BLaER1 treated with 17β-estradiol and CSF1 and Interleukin-3, amounts not matched to agents 10 nM and 100 nM (cell line): ENCODE results near the gene CD248.

Experiments used
- H3K27ac ChIP-seq, 11 experiments: shearing (Covaris generic); formaldehyde crosslinking; 2 replicates each; pipeline ENCODE4 v1.8.1; 2022
- H3K27me3 ChIP-seq, 11 experiments: shearing (Covaris generic); formaldehyde crosslinking; 2 replicates each; pipeline ENCODE4 v1.8.1; 2022
- H3K36me3 ChIP-seq, 11 experiments: shearing (Covaris generic); formaldehyde crosslinking; 2 replicates each; pipeline ENCODE4 v1.8.1; 2022
- H3K4me1 ChIP-seq, 10 experiments: shearing (Covaris generic); formaldehyde crosslinking; 2 replicates each; pipeline ENCODE4 v1.8.1; 2022
- H3K4me2 ChIP-seq, 11 experiments: shearing (Covaris generic); formaldehyde crosslinking; 2 replicates each; pipeline ENCODE4 v1.8.1; 2022
- H3K4me3 ChIP-seq, 10 experiments: shearing (Covaris generic); formaldehyde crosslinking; 2 replicates each; pipeline ENCODE4 v1.8.1; 2022
- H3K9ac ChIP-seq, 11 experiments: shearing (Covaris generic); formaldehyde crosslinking; 2 replicates each; pipeline ENCODE4 v1.8.1; 2022
- H3K9me3 ChIP-seq, 11 experiments: shearing (Covaris generic); formaldehyde crosslinking; replicated peaks in 1 of 11; 2 replicates each; pipeline ENCODE4 v1.8.1; 2022
- H4K20me1 ChIP-seq, 11 experiments: shearing (Covaris generic); formaldehyde crosslinking; 2 replicates each; pipeline ENCODE4 v1.8.1; 2022
- Cebpa-rat ChIP-seq, 11 experiments: shearing (Covaris generic); IDR thresholded peaks; 2 replicates each; pipeline ENCODE4 v1.8.1; 2022

Gene CD248

GRCh38 chr11:66316849-66317251, at the start of gene CD248:
Gene CD248 (minus strand): TSS chr11:66317044. CDS start chr11:66317027, 17 bp downstream.
- Histone ChIP-seq H3K36me3 (no peaks in the 10 kb centered on the region), H3K4me3 (peak within 1 kb of the TSS; percentile 52 to 80 (median 69)), H3K9me3 (peaks cover 0 to 19% (median 13%) of the 10 kb centered on the region in 11 experiments; a peak in 15 of 22 replicates), H3K27ac (peak within 1 kb of the TSS; percentile 73 to 98 (median 94); a peak in 21 of 22 replicates), H3K4me2 (peak within 1 kb of the TSS; percentile 98 to 100 (median 100)), H4K20me1 (peaks cover 0 to 32% (median 12%) of the 10 kb centered on the region in 11 experiments; a peak in 12 of 22 replicates), H3K4me1 (peaks cover 63 to 72% (median 69%) of the 10 kb centered on the region in 10 experiments), H3K27me3 (no peaks in the 10 kb centered on the region), H3K9ac (peak within 1 kb of the TSS; percentile 81 to 92 (median 87))
- no peak for TF ChIP-seq Cebpa-rat (IDR thresholded peaks at IDR 0.05)

- Histone ChIP-seq H3K9ac (no peak overlapping the region), H3K36me3 (peaks cover 0 to 80% (median 60%) of the 10 kb centered on the region in 11 experiments; a peak in 19 of 22 replicates), H3K4me2 (no peak overlapping the region), H3K9me3 (no peaks in the 10 kb centered on the region), H3K27me3 (no peaks in the 10 kb centered on the region), H3K27ac (no peak overlapping the region; a peak in 1 of 22 replicates), H3K4me1 (peaks cover 5 to 32% (median 25%) of the 10 kb centered on the region in 10 experiments; a peak in 18 of 20 replicates), H3K4me3 (no peak overlapping the region), H4K20me1 (peaks cover 0 to 83% (median 44%) of the 10 kb centered on the region in 11 experiments; a peak in 15 of 22 replicates)
- TF ChIP-seq Cebpa-rat (IDR thresholded peaks at IDR 0.05): no peak
These were observed 49.1 kb upstream of the CD248 start for GRCh38 chr11:66365711-66366619.

GRCh38 chr11:66365166-66365565, 48.3 kb upstream of the CD248 start:
- H3K4me3 ChIP-seq: no peak overlapping the region
- no peak overlapping the region for H3K27ac ChIP-seq
- H3K4me2 ChIP-seq: no peak overlapping the region
- no peak for TF ChIP-seq Cebpa-rat (IDR thresholded peaks at IDR 0.05)
- H3K4me1 ChIP-seq: peaks cover 1 to 24% (median 17%) of the 10 kb centered on the region in 10 experiments; a peak in 18 of 20 replicates
- no peaks in the 10 kb centered on the region for H3K27me3 ChIP-seq
- H3K9me3 ChIP-seq: no peaks in the 10 kb centered on the region
- H4K20me1 ChIP-seq: peaks cover 0 to 83% (median 42%) of the 10 kb centered on the region in 11 experiments; a peak in 15 of 22 replicates
- H3K9ac ChIP-seq: no peak overlapping the region
- H3K36me3 ChIP-seq: peaks cover 0 to 87% (median 60%) of the 10 kb centered on the region in 11 experiments; a peak in 19 of 22 replicates

GRCh38 chr11:66363805-66364535, 47.1 kb upstream of the CD248 start:
- no peak overlapping the region for H3K4me3 ChIP-seq
- H3K4me2 ChIP-seq: no peak overlapping the region
- no peaks in the 10 kb centered on the region for H3K9me3 ChIP-seq
- H3K27me3 ChIP-seq: no peaks in the 10 kb centered on the region
- peaks cover 0 to 88% (median 59%) of the 10 kb centered on the region in 11 experiments; a peak in 19 of 22 replicates for H3K36me3 ChIP-seq
- peak overlapping the region in 1 of 11 experiments; percentile 4; a peak in 1 of 22 replicates for H3K9ac ChIP-seq
- H3K4me1 ChIP-seq: peaks cover 0 to 13% (median 7%) of the 10 kb centered on the region in 10 experiments; a peak in 8 of 20 replicates
- no peak for TF ChIP-seq Cebpa-rat (IDR thresholded peaks at IDR 0.05)
- no peak overlapping the region for H3K27ac ChIP-seq
- peaks cover 0 to 72% (median 30%) of the 10 kb centered on the region in 11 experiments; a peak in 13 of 22 replicates for H4K20me1 ChIP-seq

GRCh38 chr11:66363187-66363601, 46.4 kb upstream of the CD248 start:
- H3K36me3 ChIP-seq: peaks cover 0 to 80% (median 51%) of the 10 kb centered on the region in 11 experiments; a peak in 19 of 22 replicates
- H3K9me3 ChIP-seq: no peaks in the 10 kb centered on the region
- no peak for TF ChIP-seq Cebpa-rat (IDR thresholded peaks at IDR 0.05)
- no peak overlapping the region for H3K27ac ChIP-seq
- H3K27me3 ChIP-seq: no peaks in the 10 kb centered on the region
- no peak overlapping the region for H3K4me3 ChIP-seq
- peaks cover 0 to 6% (median 1%) of the 10 kb centered on the region in 10 experiments; a peak in 3 of 20 replicates for H3K4me1 ChIP-seq
- H3K4me2 ChIP-seq: no peak overlapping the region
- peaks cover 0 to 64% (median 24%) of the 10 kb centered on the region in 11 experiments; a peak in 13 of 22 replicates for H4K20me1 ChIP-seq
- peak overlapping the region in 1 of 11 experiments; percentile 4; a peak in 1 of 22 replicates for H3K9ac ChIP-seq

GRCh38 chr11:66362481-66363147, 45.8 kb upstream of the CD248 start:
- Histone ChIP-seq H3K36me3 (peaks cover 0 to 75% (median 45%) of the 10 kb centered on the region in 11 experiments; a peak in 19 of 22 replicates), H3K4me2 (no peak overlapping the region), H3K9ac (peak overlapping the region in 1 of 11 experiments; percentile 22; a peak in 1 of 22 replicates), H3K27me3 (no peaks in the 10 kb centered on the region), H4K20me1 (peaks cover 0 to 58% (median 20%) of the 10 kb centered on the region in 11 experiments; a peak in 12 of 22 replicates), H3K4me1 (peaks cover 0 to 5% (median 0%) of the 10 kb centered on the region in 10 experiments; a peak in 2 of 20 replicates), H3K4me3 (no peak overlapping the region), H3K9me3 (no peaks in the 10 kb centered on the region), H3K27ac (no peak overlapping the region)
- no peak for TF ChIP-seq Cebpa-rat (IDR thresholded peaks at IDR 0.05)

- Histone ChIP-seq H3K9me3 (no peaks in the 10 kb centered on the region), H4K20me1 (peaks cover 0 to 51% (median 12%) of the 10 kb centered on the region in 11 experiments; a peak in 10 of 22 replicates), H3K4me1 (peaks cover 0 to 5% (median 0%) of the 10 kb centered on the region in 10 experiments; a peak in 2 of 20 replicates), H3K27ac (peak overlapping the region in 1 of 11 experiments; percentile 22; a peak in 1 of 22 replicates), H3K36me3 (peaks cover 0 to 66% (median 37%) of the 10 kb centered on the region in 11 experiments; a peak in 17 of 22 replicates), H3K27me3 (no peaks in the 10 kb centered on the region), H3K4me3 (no peak overlapping the region), H3K4me2 (no peak overlapping the region), H3K9ac (peak overlapping the region in 2 of 11 experiments; percentile 14 to 22; a peak in 2 of 22 replicates)
- TF ChIP-seq Cebpa-rat (IDR thresholded peaks at IDR 0.05): no peak
These were observed 44.7 kb upstream of the CD248 start for GRCh38 chr11:66361502-66361941.
